BLaER1 (cell line): ENCODE measurements around the gene PSD4.

Experiments used
- H3K27ac ChIP-seq: shearing (Covaris generic); formaldehyde crosslinking; 2 replicates; pipeline ENCODE4 v1.8.1; 2022
- H3K27me3 ChIP-seq: shearing (Covaris generic); formaldehyde crosslinking; 2 replicates; pipeline ENCODE4 v1.8.1; 2022
- H3K36me3 ChIP-seq: shearing (Covaris generic); formaldehyde crosslinking; 2 replicates; pipeline ENCODE4 v1.8.1; 2022
- H3K4me1 ChIP-seq: shearing (Covaris generic); formaldehyde crosslinking; 2 replicates; pipeline ENCODE4 v1.8.1; 2022
- H3K4me2 ChIP-seq: shearing (Covaris generic); formaldehyde crosslinking; 2 replicates; pipeline ENCODE4 v1.8.1; 2022
- H3K4me3 ChIP-seq: shearing (Covaris generic); formaldehyde crosslinking; 2 replicates; pipeline ENCODE4 v1.8.1; 2022
- H3K9ac ChIP-seq: shearing (Covaris generic); formaldehyde crosslinking; 2 replicates; pipeline ENCODE4 v1.8.1; 2022
- H3K9me3 ChIP-seq: shearing (Covaris generic); formaldehyde crosslinking; 2 replicates; pipeline ENCODE4 v1.8.1; 2022
- H4K20me1 ChIP-seq: shearing (Covaris generic); formaldehyde crosslinking; 2 replicates; pipeline ENCODE4 v1.8.1; 2022
- Cebpa-rat ChIP-seq: shearing (Covaris generic); IDR thresholded peaks from 2 replicates; pipeline ENCODE4 v1.8.1; 2022

Gene PSD4

GRCh38 chr2:113248997-113249770 is 75.4 kb downstream of the PSD4 start:
- Histone ChIP-seq H3K4me3 (no peak overlapping the region), H3K4me2 (no peak overlapping the region), H3K27ac (no peak overlapping the region)

GRCh38 chr2:113251118-113251517 is 77.3 kb downstream of the PSD4 start:
- Histone ChIP-seq H3K36me3 (peaks cover 26% of the 10 kb centered on the region), H3K9me3 (0 out of 2 replicates have a peak, but pooled peaks cover 3% of the 10 kb centered on the region), H3K4me2 (peak overlapping the region; percentile 60), H3K27me3 (no peaks in the 10 kb centered on the region), H3K9ac (no peak overlapping the region), H3K4me3 (no peak overlapping the region), H3K4me1 (peaks cover 20% of the 10 kb centered on the region), H4K20me1 (peaks cover 9% of the 10 kb centered on the region; the same call in 1 of the 2 replicates), H3K27ac (no peak overlapping the region)
- TF ChIP-seq Cebpa-rat = no peak

More at GRCh38 chr2:113248997-113249770, 75.4 kb downstream of the PSD4 start:
- no peaks in the 10 kb centered on the region for H3K27me3 ChIP-seq
- no peak for TF ChIP-seq Cebpa-rat
- no peaks in the 10 kb centered on the region for H3K9me3 ChIP-seq
- H3K36me3 ChIP-seq = peaks cover 16% of the 10 kb centered on the region
- H4K20me1 ChIP-seq = peaks cover 27% of the 10 kb centered on the region; the same call in 1 of the 2 replicates
- peaks cover 12% of the 10 kb centered on the region for H3K4me1 ChIP-seq
- H3K9ac ChIP-seq = no peak overlapping the region

- Histone ChIP-seq H4K20me1 (no peaks in the 10 kb centered on the region), H3K9ac (no peak overlapping the region), H3K27ac (no peak overlapping the region), H3K4me2 (no peak overlapping the region), H3K27me3 (no peaks in the 10 kb centered on the region), H3K4me1 (peaks cover 29% of the 10 kb centered on the region), H3K9me3 (0 out of 2 replicates have a peak, but pooled peaks cover 3% of the 10 kb centered on the region), H3K36me3 (peaks cover 28% of the 10 kb centered on the region), H3K4me3 (no peak overlapping the region)
- TF ChIP-seq Cebpa-rat = no peak
Observed at GRCh38 chr2:113252047-113252590, 78.3 kb downstream of the PSD4 start.

- no peak overlapping the region for H3K4me3 ChIP-seq
- 0 out of 2 replicates have a peak, but pooled peaks cover 3% of the 10 kb centered on the region for H3K9me3 ChIP-seq
- no peak for TF ChIP-seq Cebpa-rat
- H3K36me3 ChIP-seq = peaks cover 31% of the 10 kb centered on the region
- peaks cover 42% of the 10 kb centered on the region for H3K4me1 ChIP-seq
- no peaks in the 10 kb centered on the region for H4K20me1 ChIP-seq
- H3K4me2 ChIP-seq = no peak overlapping the region
- no peak overlapping the region for H3K9ac ChIP-seq
- H3K27ac ChIP-seq = no peak overlapping the region
- H3K27me3 ChIP-seq = no peaks in the 10 kb centered on the region
Observed at GRCh38 chr2:113253453-113253852, 79.7 kb downstream of the PSD4 start.

GRCh38 chr2:113255140-113256070 is 81.6 kb downstream of the PSD4 start:
- no peaks in the 10 kb centered on the region for H3K27me3 ChIP-seq
- H3K9me3 ChIP-seq = 0 out of 2 replicates have a peak, but pooled peaks cover 3% of the 10 kb centered on the region
- no peak overlapping the region for H3K27ac ChIP-seq
- 0 out of 2 replicates have a peak overlapping the region, but pooled peaks have one; percentile 32 for H3K4me2 ChIP-seq
- no peaks in the 10 kb centered on the region for H4K20me1 ChIP-seq
- TF ChIP-seq Cebpa-rat = no peak
- peaks cover 45% of the 10 kb centered on the region for H3K4me1 ChIP-seq
- H3K4me3 ChIP-seq = no peak overlapping the region
- peaks cover 42% of the 10 kb centered on the region for H3K36me3 ChIP-seq
- H3K9ac ChIP-seq = no peak overlapping the region

- Histone ChIP-seq H3K27me3 (no peaks in the 10 kb centered on the region), H3K4me1 (peaks cover 33% of the 10 kb centered on the region), H3K36me3 (peaks cover 40% of the 10 kb centered on the region), H4K20me1 (no peaks in the 10 kb centered on the region), H3K4me2 (peak overlapping the region; percentile 70), H3K27ac (peak overlapping the region; percentile 38), H3K4me3 (no peak overlapping the region), H3K9me3 (0 out of 2 replicates have a peak, but pooled peaks cover 3% of the 10 kb centered on the region), H3K9ac (0 out of 2 replicates have a peak overlapping the region, but pooled peaks have one; percentile 11)
- TF ChIP-seq Cebpa-rat = no peak
Observed at GRCh38 chr2:113257516-113258264, 83.9 kb downstream of the PSD4 start.

- TF ChIP-seq Cebpa-rat = no peak
- Histone ChIP-seq H4K20me1 (no peaks in the 10 kb centered on the region), H3K9ac (no peak overlapping the region), H3K4me1 (peaks cover 33% of the 10 kb centered on the region), H3K27ac (no peak overlapping the region), H3K4me3 (no peak overlapping the region), H3K4me2 (no peak overlapping the region), H3K9me3 (0 out of 2 replicates have a peak, but pooled peaks cover 3% of the 10 kb centered on the region), H3K27me3 (no peaks in the 10 kb centered on the region), H3K36me3 (peaks cover 42% of the 10 kb centered on the region)
Observed at GRCh38 chr2:113258471-113259147, 84.8 kb downstream of the PSD4 start.
